ENCODE results near the gene THAP11.

The THAP11 gene

DNA sequence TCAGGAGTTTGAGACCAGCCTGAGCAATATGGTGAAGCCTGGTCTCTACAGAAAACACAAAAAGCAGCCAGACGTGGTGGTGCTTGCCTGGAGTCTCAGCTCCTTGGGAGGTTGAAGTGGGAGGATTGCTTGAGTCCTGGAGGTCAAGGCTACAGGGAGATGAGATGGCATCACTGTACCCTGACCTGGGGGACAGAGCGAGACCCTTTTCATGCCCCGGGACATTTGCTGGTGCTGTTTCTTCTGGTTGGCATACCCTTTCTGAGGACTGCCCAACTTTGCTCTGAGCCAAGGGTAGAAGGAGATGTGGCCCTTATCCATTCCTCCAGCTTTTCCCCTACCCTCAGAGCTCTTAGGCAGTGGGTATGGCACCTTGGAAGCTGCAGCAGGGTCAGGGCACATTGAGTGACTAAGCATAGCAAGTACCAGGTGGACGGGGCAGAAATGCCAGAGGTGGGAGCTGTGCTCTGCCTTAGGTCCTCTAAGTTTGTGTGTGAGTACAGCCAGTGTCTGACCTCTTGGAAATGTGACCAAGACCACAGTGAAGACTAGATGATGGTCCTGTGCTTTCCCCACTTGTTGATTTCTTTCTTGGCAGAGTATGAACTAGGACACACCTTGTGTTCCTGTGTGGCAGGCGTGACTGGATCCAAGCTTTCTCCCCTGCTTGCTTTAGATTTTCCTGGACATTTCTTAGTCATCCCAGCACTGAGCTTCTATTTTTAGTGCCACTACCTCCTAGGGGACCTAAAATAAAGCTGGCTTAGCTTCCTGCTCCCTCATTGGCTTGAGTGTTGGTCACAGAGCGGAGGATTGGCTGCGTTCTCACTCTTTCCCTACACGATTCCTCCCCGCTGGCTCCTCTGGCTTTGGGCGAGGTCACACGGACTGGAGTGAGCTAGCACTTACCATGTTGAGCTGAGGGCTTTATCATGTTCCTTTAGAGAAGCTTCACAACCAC, 20.8 kb downstream of the THAP11 start:
- TF ChIP-seq GATA2 (IDR thresholded peaks at IDR 0.05; ENCODE audit: low read depth, low read length): no peak
- TF ChIP-seq GATA3 (IDR thresholded peaks at IDR 0.05; ENCODE audit: low read depth, low read length): no peak

DNA sequence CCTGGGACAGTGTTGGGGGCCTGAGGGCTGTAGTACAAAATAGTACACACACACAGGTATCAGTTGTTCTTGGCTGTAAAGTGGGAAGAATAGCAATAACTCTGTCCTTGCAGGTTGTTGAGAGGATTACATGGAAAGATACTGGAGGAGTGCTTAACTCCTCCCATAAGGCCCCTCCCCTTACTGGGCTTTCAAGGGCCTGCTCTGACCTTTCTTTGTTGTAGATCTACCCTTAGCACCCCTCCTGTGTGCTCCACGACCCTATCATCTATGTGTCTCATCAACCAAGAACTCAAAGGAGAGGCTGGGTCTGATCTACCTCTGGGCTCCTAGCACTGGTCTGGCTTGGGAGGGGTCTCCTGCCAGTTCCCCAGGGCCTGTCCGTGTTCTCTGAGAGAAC, 22.5 kb downstream of the THAP11 start:
- TF ChIP-seq GATA2 (IDR thresholded peaks at IDR 0.05; ENCODE audit: low read depth, low read length) (no peak), GATA3 (IDR thresholded peaks at IDR 0.05; ENCODE audit: low read depth, low read length) (no peak)

DNA sequence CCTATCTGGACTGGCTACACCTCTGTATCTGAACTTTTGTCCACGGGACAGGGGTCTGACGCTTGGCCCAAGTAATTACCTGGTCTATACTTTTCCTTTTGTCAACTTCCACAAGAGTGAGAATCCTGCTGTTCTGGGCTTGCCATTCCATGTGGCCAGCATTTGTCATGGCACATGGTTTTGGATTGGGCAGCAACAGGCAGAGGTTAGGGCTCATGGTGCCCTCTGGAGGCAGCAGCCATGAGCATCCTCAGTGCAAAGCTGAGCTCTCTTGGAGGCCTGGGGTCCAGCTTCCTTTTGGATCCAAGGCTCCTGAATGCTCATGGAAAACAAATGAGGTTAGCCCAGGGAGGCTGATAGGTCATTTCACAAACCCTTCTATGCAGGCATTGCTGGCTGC, 23.2 kb downstream of the THAP11 start:
- TF ChIP-seq GATA3 (IDR thresholded peaks at IDR 0.05; ENCODE audit: low read depth, low read length): no peak
- TF ChIP-seq GATA2 (IDR thresholded peaks at IDR 0.05; ENCODE audit: low read depth, low read length): no peak

DNA sequence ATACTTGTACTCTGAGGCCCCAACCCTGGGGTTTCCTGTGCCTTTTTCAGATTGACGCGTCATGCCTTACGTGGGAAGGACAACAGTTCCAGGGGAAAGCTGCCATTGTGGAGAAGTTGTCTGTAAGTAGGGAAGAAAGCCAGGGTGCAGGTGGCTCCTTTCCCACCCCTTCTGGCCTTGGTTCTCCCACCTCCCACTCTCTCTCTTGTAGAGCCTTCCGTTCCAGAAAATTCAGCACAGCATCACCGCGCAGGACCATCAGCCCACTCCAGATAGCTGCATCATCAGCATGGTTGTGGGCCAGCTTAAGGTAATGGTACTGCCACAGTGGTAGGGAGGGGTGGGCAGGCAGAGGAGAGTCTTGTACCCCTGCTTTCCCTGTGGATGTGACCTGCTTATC, 26.2 kb downstream of the THAP11 start:
- TF ChIP-seq GATA2 (IDR thresholded peaks at IDR 0.05; ENCODE audit: low read depth, low read length) (no peak), GATA3 (IDR thresholded peaks at IDR 0.05; ENCODE audit: low read depth, low read length) (no peak)

DNA sequence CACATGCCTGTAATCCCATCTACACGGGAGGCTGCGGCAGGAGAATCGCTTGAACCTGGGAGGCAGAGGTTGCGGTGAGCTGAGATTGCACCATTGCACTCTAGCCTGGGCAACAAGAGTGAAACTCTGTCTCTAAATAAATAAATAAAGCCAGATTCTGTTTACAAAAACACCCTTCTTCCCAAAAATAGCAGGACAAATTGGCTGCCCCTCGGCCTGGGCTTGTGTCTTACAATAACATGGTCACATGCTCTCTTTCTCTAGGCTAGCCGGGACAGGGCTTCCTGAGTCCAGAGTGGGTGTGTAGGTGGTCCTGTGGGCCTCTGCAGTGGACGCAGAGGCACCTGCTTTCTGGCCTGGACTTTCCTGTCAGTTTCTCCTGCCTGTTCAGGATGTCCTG, 27.5 kb downstream of the THAP11 start:
- TF ChIP-seq GATA2 (IDR thresholded peaks at IDR 0.05; ENCODE audit: low read depth, low read length) (no peak), GATA3 (IDR thresholded peaks at IDR 0.05; ENCODE audit: low read depth, low read length) (no peak)

DNA sequence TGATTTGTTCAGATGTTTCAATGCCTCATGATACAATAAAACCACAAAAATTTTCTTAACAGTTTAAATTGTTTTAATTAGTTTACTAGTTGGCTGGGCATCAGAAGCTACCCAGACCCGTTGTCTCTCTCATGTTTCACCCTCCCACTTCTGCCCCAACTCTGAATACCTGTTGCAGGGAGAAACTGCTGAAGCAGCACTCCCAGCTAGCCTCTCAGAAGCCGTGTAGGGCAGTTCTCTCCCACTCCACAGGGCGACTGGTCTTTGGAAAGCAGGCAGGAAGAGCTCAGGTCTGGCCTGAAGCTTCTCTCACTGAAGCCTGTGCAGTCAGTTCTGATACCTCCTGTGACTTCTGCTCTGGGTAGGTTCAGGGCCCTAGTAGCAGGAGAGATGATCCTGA, 29.1 kb downstream of the THAP11 start:
- TF ChIP-seq GATA3 (IDR thresholded peaks at IDR 0.05; ENCODE audit: low read depth, low read length) (no peak), GATA2 (IDR thresholded peaks at IDR 0.05; ENCODE audit: low read depth, low read length) (no peak)

DNA sequence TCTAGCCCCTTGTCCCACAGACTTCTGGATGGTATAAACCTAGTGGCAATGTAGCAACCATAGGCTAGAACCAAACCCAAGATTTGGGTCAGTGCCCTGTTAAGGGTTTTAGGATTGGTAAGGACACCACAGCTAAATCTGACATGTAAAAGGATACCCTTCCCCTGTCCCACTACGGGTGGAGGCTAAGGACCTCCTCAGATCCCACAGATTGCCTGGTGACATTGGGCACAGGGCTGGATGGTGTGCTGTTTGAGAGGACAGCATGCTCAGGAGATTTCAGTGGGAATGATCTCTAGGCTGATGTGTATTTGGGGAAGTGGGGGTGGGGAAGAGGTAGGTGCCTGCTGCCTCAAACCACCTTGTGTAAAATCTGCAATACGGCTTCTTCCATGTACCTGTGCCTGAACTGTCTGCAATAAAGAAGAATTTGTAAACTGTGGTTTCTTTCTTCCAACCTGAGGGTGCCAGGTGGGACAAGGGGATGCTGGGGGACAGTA, 30.1 kb downstream of the THAP11 start:
- TF ChIP-seq GATA2 (IDR thresholded peaks at IDR 0.05; ENCODE audit: low read depth, low read length) (no peak), GATA3 (IDR thresholded peaks at IDR 0.05; ENCODE audit: low read depth, low read length) (no peak)

DNA sequence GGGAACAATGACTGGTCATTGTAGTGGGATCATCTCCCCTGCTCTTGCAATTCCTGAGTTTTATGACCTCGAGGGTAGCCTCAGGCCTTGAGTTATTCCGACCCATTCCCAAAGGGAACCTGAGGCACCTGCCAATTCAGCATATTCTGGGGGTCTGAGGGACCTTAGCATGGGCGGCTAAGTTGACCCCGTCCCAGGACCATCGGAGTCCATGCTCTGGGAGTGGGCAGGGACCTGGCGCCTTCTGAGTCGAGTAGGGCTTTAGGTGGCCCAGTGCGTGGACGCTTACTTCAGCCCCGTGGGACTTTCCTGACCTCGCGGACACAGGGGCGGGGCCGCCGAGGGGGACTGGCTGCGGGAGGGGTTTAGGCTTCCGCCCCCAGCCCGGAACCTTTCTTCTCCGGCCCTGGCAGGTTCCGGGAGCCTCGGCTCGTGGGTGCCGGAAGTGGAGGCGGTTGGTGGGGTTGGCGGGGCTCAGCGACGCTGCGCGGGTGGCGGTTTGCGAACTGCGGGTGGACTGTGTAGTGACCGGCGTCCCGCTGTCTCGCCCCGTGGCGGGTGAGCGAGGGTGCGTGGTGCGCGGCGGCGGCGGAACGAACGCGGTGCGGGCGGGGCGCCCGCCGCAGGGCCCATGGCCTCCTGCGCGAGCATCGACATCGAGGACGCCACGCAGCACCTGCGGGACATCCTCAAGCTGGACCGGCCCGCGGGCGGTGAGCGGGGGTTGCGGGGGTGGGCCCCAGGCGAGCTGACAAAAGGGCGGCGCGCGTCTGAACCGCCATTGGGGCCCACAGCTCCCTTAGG, 30.7 kb downstream of the THAP11 start, which contains the start of gene EDC4:
Gene EDC4 (plus strand): TSS at position 422 of the 804 bp plus-strand sequence. CDS start 210 bp downstream, at position 632.
- TF ChIP-seq GATA2 (IDR thresholded peaks at IDR 0.05; ENCODE audit: low read depth, low read length) (no peak), GATA3 (IDR thresholded peaks at IDR 0.05; ENCODE audit: low read depth, low read length) (no peak)

DNA sequence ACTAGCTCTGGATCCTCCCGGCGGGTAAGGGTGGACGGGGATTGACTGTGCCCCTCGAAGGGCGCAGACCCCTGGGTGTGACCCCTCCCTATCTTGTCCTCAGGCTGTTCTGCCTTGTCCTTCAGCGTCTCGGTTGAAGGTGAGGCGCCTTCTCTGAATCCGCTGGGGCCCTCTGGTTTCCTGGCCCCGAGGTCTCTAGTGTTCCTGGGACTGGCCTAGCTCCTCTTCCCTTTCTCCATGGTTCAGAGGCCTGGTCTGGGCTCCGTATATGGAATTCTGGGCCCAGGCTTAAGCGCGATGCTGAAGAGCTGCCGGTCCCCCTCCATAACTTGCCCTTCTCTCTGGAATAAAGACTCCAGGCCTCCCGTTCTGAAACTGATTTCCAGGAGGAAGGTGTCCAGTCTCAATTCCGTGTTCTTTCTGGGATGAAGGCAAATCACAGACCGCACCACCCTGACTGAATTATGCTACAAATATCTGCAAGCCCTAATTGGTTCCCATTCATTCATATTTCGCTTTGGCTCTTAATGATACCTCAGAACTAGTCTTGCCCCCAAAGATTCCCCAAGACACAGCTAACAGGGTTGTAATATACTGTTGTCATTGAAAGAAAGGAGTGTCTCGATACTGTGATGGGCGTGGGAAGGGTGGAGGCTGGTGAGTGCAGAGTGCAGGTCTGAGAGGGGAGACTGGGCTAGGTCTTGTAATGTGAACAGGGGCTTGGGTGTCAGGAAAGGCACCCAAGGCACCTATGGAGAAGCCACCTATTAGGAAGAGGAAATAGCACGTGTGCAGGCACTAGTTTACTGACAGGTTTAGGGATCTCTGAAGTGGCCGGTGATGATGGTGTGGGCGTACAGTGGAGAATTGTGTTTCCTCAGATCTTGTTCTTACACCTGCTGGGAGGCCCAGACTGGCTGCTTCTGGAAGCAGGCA, 31.6 kb downstream of the THAP11 start:
- TF ChIP-seq GATA2 (IDR thresholded peaks at IDR 0.05; ENCODE audit: low read depth, low read length) (no peak), GATA3 (IDR thresholded peaks at IDR 0.05; ENCODE audit: low read depth, low read length) (no peak)

DNA sequence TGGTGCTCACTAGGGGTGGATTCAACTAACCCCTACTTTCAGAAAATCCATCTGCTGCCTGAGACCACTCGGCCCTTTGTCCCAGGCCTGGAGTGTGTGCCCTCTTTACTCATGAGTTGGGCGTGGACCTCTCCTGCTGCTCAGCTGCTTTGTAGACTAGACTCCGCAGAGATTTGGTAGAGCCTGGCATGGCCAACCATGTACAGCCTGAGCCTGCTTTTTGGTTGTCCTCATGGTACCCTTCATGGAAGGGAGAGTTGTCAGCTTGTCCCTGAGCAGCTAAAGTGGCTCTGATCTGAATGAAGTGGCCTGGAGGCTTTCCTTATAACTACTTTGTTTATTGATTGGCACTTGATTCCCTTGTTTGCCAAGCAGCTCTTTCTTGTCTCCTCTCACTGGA, 32.3 kb downstream of the THAP11 start:
- TF ChIP-seq GATA3 (IDR thresholded peaks at IDR 0.05; ENCODE audit: low read depth, low read length) (no peak), GATA2 (IDR thresholded peaks at IDR 0.05; ENCODE audit: low read depth, low read length) (no peak)

DNA sequence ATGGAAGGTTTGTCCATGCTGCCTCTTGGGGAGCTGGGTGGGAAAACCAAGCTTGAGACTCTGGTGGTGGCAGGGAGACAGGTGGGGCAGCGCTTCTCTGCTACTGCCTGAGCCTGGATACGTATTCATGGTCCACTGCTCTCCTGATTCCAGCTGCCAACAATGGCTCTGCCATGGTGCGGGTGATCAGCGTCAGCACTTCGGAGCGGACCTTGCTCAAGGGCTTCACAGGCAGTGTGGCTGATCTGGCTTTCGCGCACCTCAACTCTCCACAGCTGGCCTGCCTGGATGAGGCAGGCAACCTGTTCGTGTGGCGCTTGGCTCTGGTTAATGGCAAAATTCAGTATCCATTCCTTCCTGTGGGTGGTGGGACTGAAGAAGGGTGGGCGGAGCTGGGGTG, 34.9 kb downstream of the THAP11 start:
- TF ChIP-seq GATA2 (IDR thresholded peaks at IDR 0.05; ENCODE audit: low read depth, low read length) (no peak), GATA3 (IDR thresholded peaks at IDR 0.05; ENCODE audit: low read depth, low read length) (no peak)

DNA sequence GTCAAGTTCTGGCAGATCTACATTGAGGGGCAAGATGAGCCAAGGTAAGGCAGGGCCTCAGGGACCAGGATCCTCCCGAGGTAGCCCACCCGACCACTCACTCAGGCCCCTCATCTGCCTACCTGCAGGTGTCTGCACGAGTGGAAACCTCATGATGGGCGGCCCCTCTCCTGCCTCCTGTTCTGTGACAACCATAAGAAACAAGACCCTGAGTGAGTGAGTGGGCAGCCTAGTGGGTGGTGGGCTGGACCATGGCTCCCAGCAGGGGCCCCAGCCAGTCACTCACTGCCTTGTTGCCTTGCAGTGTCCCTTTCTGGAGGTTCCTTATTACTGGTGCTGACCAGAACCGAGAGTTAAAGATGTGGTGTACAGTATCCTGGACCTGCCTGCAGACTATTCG, 36.1 kb downstream of the THAP11 start:
- no peak for TF ChIP-seq GATA3 (IDR thresholded peaks at IDR 0.05; ENCODE audit: low read depth, low read length)
- no peak for TF ChIP-seq GATA2 (IDR thresholded peaks at IDR 0.05; ENCODE audit: low read depth, low read length)

DNA sequence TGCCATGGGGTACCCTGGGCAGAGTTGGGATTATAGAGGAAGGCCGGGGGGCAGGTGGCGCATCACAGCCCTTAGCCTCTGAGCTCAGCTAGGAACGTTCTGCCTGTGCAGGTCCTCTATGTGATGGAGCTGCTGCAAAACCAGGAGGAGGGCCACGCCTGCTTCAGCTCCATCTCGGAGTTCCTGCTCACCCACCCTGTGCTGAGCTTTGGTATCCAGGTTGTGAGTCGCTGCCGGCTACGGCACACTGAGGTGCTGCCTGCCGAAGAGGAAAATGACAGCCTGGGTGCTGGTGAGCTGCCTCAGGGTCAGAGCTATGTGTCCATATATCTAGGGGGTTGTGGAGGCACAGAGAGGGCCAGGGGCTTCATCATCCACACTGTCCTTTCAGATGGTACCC, 36.7 kb downstream of the THAP11 start:
- TF ChIP-seq GATA3 (IDR thresholded peaks at IDR 0.05; ENCODE audit: low read depth, low read length) (no peak), GATA2 (IDR thresholded peaks at IDR 0.05; ENCODE audit: low read depth, low read length) (no peak)

All from SH-SY5Y (cell line).